HEK293 (cell line): Measurements from ENCODE around the gene LCTL.

Experiments used
- CTCF ChIA-PET: fragments of 350-600 bp; formaldehyde crosslinking; extraction: SDS; loops from one replicate; lab custom pipeline; 2021; ENCODE audit warnings: antibody characterized with exemption; lab: Yijun Ruan, JAX
- POLR2A ChIA-PET: fragments of 300-600 bp; formaldehyde crosslinking; extraction: SDS; loops from one replicate; lab custom pipeline; 2020; ENCODE audit warnings: antibody characterized with exemption, inconsistent platforms; lab: Yijun Ruan, JAX
- H3K27ac ChIP-seq: fragments of 200-500 bp; sonication (Bioruptor generic); 2 replicates; pipeline ENCODE4 v1.5.1; 2014; ENCODE audit warnings: low read depth, low read length, control low read depth, inconsistent platforms; ENCODE audit errors: extremely low read depth
- H3K36me3 ChIP-seq, 2 experiments: fragments of 200-500 bp in 1 of 2; sonication (Bioruptor generic) in 1 of 2; 1 replicate in 1 of 2; 2 replicates in 1 of 2; pipeline ENCODE4 v1.5.1; 2014 to 2017; ENCODE audit warnings: inconsistent platforms in 2 of 2, low read length in 2 of 2; ENCODE audit not compliant: control insufficient read depth in 2 of 2, insufficient read depth in 1 of 2
- H3K4me1 ChIP-seq: fragments of 200-500 bp; sonication (Bioruptor generic); 2 replicates; pipeline ENCODE4 v1.5.1; 2014; ENCODE audit warnings: mild to moderate bottlenecking, low read length, inconsistent platforms; ENCODE audit not compliant: control insufficient read depth, insufficient read depth
- H3K4me3 ChIP-seq: 2 replicates; pipeline ENCODE4 v1.5.1; 2011; ENCODE audit warnings: low read depth, mild to moderate bottlenecking, control low read depth, low read length, moderate library complexity
- H3K9me3 ChIP-seq: fragments of 200-500 bp; sonication (Bioruptor generic); 2 replicates; pipeline ENCODE4 v1.5.1; 2014; ENCODE audit warnings: low read depth, low read length, inconsistent platforms; ENCODE audit not compliant: control insufficient read depth, insufficient read depth
- ATF2 ChIP-seq: fragments of 450-650 bp; formaldehyde crosslinking; IDR thresholded peaks from 2 replicates; pipeline ENCODE4 v1.5.1; 2016; ENCODE audit warnings: missing biosample characterization, missing genetic modification characterization, low read depth
- BCL11B ChIP-seq: fragments of 450-650 bp; formaldehyde crosslinking; IDR thresholded peaks from 2 replicates; pipeline ENCODE4 v1.5.1; 2016; ENCODE audit warnings: low read depth, missing biosample characterization, missing genetic modification characterization
- BCL6B ChIP-seq: fragments of 450-650 bp; formaldehyde crosslinking; IDR thresholded peaks from 2 replicates; pipeline ENCODE4 v1.5.1; 2017; ENCODE audit warnings: missing biosample characterization, missing genetic modification characterization
- GLI2 ChIP-seq: fragments of 450-650 bp; formaldehyde crosslinking; IDR thresholded peaks from 2 replicates; pipeline ENCODE4; 2017; ENCODE audit warnings: missing biosample characterization, missing genetic modification characterization, low read depth, borderline replicate concordance
- KLF10 ChIP-seq: fragments of 450-650 bp; IDR thresholded peaks from 2 replicates; pipeline ENCODE4 v1.5.1; 2018; ENCODE audit warnings: missing biosample characterization, mild to moderate bottlenecking, missing genetic modification characterization
- KLF16 ChIP-seq: fragments of 450-650 bp; formaldehyde crosslinking; IDR thresholded peaks from 2 replicates; pipeline ENCODE4 v1.5.1; 2017; ENCODE audit warnings: missing biosample characterization, missing genetic modification characterization
- KLF17 ChIP-seq: fragments of 450-650 bp; formaldehyde crosslinking; IDR thresholded peaks from 2 replicates; pipeline ENCODE4 v1.5.1; 2016; ENCODE audit warnings: missing biosample characterization, missing genetic modification characterization
- YY1 ChIP-seq: fragments of 450-650 bp; formaldehyde crosslinking; IDR thresholded peaks from 2 replicates; pipeline ENCODE4 v1.5.1; 2018; ENCODE audit warnings: missing biosample characterization, missing genetic modification characterization
- ZBTB17 ChIP-seq: fragments of 450-650 bp; formaldehyde crosslinking; IDR thresholded peaks from 2 replicates; pipeline ENCODE4 v1.5.1; 2016; ENCODE audit warnings: missing biosample characterization, missing genetic modification characterization
- ZFP3 ChIP-seq: fragments of 450-650 bp; formaldehyde crosslinking; IDR thresholded peaks from 2 replicates; pipeline ENCODE4 v1.5.1; 2016; ENCODE audit warnings: low read depth, missing biosample characterization, missing genetic modification characterization
- ZNF112 ChIP-seq: fragments of 450-650 bp; formaldehyde crosslinking; IDR thresholded peaks from 2 replicates; pipeline ENCODE4 v1.5.0; 2017; ENCODE audit warnings: missing biosample characterization, missing genetic modification characterization
- ZNF138 ChIP-seq: fragments of 450-650 bp; formaldehyde crosslinking; IDR thresholded peaks from 2 replicates; pipeline ENCODE4 v1.5.1; 2016; ENCODE audit warnings: missing biosample characterization, missing genetic modification characterization, borderline replicate concordance
- ZNF157 ChIP-seq: fragments of 450-650 bp; formaldehyde crosslinking; IDR thresholded peaks from 2 replicates; pipeline ENCODE4 v1.5.1; 2016; ENCODE audit warnings: missing biosample characterization, missing genetic modification characterization
- ZNF335 ChIP-seq: fragments of 450-650 bp; formaldehyde crosslinking; conservative IDR thresholded peaks from 2 replicates; pipeline ENCODE4 v1.5.1; 2016; ENCODE audit warnings: missing biosample characterization, missing genetic modification characterization
- ZNF350 ChIP-seq: fragments of 450-650 bp; formaldehyde crosslinking; IDR thresholded peaks from 2 replicates; pipeline ENCODE4 v1.5.0; 2017; ENCODE audit warnings: missing biosample characterization, mild to moderate bottlenecking, missing genetic modification characterization
- ZNF354C ChIP-seq: fragments of 450-650 bp; formaldehyde crosslinking; IDR thresholded peaks from 2 replicates; pipeline ENCODE4 v1.5.1; 2016; ENCODE audit warnings: missing biosample characterization, missing genetic modification characterization, low read depth, borderline replicate concordance
- ZNF362 ChIP-seq: fragments of 450-650 bp; formaldehyde crosslinking; IDR thresholded peaks from 2 replicates; pipeline ENCODE4 v1.5.1; 2016; ENCODE audit warnings: missing biosample characterization, missing genetic modification characterization
- ZNF416 ChIP-seq: fragments of 450-650 bp; formaldehyde crosslinking; IDR thresholded peaks from 2 replicates; pipeline ENCODE4 v1.5.1; 2016; ENCODE audit warnings: missing biosample characterization, missing genetic modification characterization
- ZNF514 ChIP-seq: fragments of 450-650 bp; formaldehyde crosslinking; IDR thresholded peaks from 2 replicates; pipeline ENCODE4 v1.5.1; 2016; ENCODE audit warnings: missing biosample characterization, missing genetic modification characterization
- ZNF548 ChIP-seq: fragments of 450-650 bp; formaldehyde crosslinking; IDR thresholded peaks from 2 replicates; pipeline ENCODE4 v1.5.1; 2016; ENCODE audit warnings: missing biosample characterization, missing genetic modification characterization
- ZNF645 ChIP-seq: fragments of 450-650 bp; formaldehyde crosslinking; IDR thresholded peaks from 2 replicates; pipeline ENCODE4; 2016; ENCODE audit warnings: missing biosample characterization, missing genetic modification characterization
- ZNF658 ChIP-seq: fragments of 450-650 bp; formaldehyde crosslinking; IDR thresholded peaks from 2 replicates; pipeline ENCODE4; 2016; ENCODE audit warnings: missing biosample characterization, missing genetic modification characterization
- ZNF660 ChIP-seq: fragments of 450-650 bp; IDR thresholded peaks from 2 replicates; pipeline ENCODE4 v1.5.1; 2018; ENCODE audit warnings: missing biosample characterization, mild to moderate bottlenecking, missing genetic modification characterization
- ZNF692 ChIP-seq: fragments of 450-650 bp; formaldehyde crosslinking; IDR thresholded peaks from 2 replicates; pipeline ENCODE4 v1.5.1; 2016; ENCODE audit warnings: missing biosample characterization, missing genetic modification characterization
- ZNF768 ChIP-seq: fragments of 450-650 bp; formaldehyde crosslinking; IDR thresholded peaks from 2 replicates; pipeline ENCODE4 v1.5.1; 2018; ENCODE audit warnings: missing biosample characterization, mild to moderate bottlenecking, missing genetic modification characterization
- ZNF785 ChIP-seq: fragments of 450-650 bp; formaldehyde crosslinking; IDR thresholded peaks from 2 replicates; pipeline ENCODE4 v1.5.1; 2016; ENCODE audit warnings: missing biosample characterization, missing genetic modification characterization
- ZNF843 ChIP-seq: fragments of 450-650 bp; formaldehyde crosslinking; IDR thresholded peaks from 2 replicates; pipeline ENCODE4 v1.5.1; 2016; ENCODE audit warnings: missing biosample characterization, missing genetic modification characterization
- ZSCAN18 ChIP-seq: fragments of 450-650 bp; formaldehyde crosslinking; IDR thresholded peaks from 2 replicates; pipeline ENCODE4 v1.5.1; 2016; ENCODE audit warnings: missing biosample characterization, missing genetic modification characterization

The LCTL gene

GRCh38 chr15:66572146-66572545 is 6.3 kb upstream of the LCTL start:
- CTCF ChIA-PET: no interaction called here
- H3K4me1 ChIP-seq: no peaks in the 10 kb centered on the region
- no peak for TF ChIP-seq ZNF416 (tag by site-specific recombination)
- no peak for TF ChIP-seq ZNF843 (tag by site-specific recombination)
- TF ChIP-seq ZNF692: no peak
- no peak for TF ChIP-seq ZNF768 (tag by site-specific recombination)
- TF ChIP-seq ZNF354C (tag by site-specific recombination): no peak
- no peak for TF ChIP-seq ZNF335 (tag by site-specific recombination)
- TF ChIP-seq BCL6B: no peak
- TF ChIP-seq KLF17 (tag by site-specific recombination): no peak
- TF ChIP-seq ZNF362 (tag by site-specific recombination): no peak
- TF ChIP-seq GLI2: no peak
- TF ChIP-seq ZBTB17 (tag by site-specific recombination): no peak
- TF ChIP-seq ZNF645: no peak
- TF ChIP-seq ZNF660 (tag by site-specific recombination): no peak
- TF ChIP-seq ZSCAN18 (tag by site-specific recombination): no peak
- TF ChIP-seq ZNF350 (tag by site-specific recombination): no peak
- POLR2A ChIA-PET: interaction anchor here (0.7 kb wide), 1 partner anchor 69 kb away, joined by 3 read pairs; no protein-coding TSS in a partner anchor
- H3K27ac ChIP-seq: no peak overlapping the region
- no peak overlapping the region for H3K4me3 ChIP-seq
- H3K36me3 ChIP-seq: no peaks in the 10 kb centered on the region
- no peaks in the 10 kb centered on the region for H3K9me3 ChIP-seq

GRCh38 chr15:66570842-66571478 is 5.2 kb upstream of the LCTL start:
- H3K9me3 ChIP-seq: no peaks in the 10 kb centered on the region
- ChIA-PET POLR2A (no interaction called here), CTCF (interaction anchor here (0.6 kb wide), 1 partner anchor 25 kb away, joined by 3 read pairs; no protein-coding TSS in a partner anchor)
- no peak overlapping the region for H3K4me3 ChIP-seq
- H3K36me3 ChIP-seq: no peaks in the 10 kb centered on the region
- no peaks in the 10 kb centered on the region for H3K4me1 ChIP-seq
- H3K27ac ChIP-seq: no peak overlapping the region
- TF ChIP-seq ZNF658 (tag by site-specific recombination): no peak
- no peak for TF ChIP-seq KLF16 (tag by site-specific recombination)
- TF ChIP-seq BCL11B (tag by site-specific recombination): no peak
- TF ChIP-seq ZNF138: no peak
- TF ChIP-seq ATF2: no peak
- TF ChIP-seq ZNF548: no peak
- TF ChIP-seq ZNF157 (tag by site-specific recombination): no peak
- no peak for TF ChIP-seq ZNF785 (tag by site-specific recombination)
- TF ChIP-seq ZFP3: no peak
- TF ChIP-seq YY1: no peak
- TF ChIP-seq ZNF514 (tag by site-specific recombination): no peak
- no peak for TF ChIP-seq KLF10 (tag by site-specific recombination)
- TF ChIP-seq ZNF112 (tag by site-specific recombination): no peak
